BJ (cell line): ENCODE results near the gene SECISBP2L. TPM values are rescaled to one million over a fixed set of nuclear protein-coding genes. Genes with fewer than 3 reads are reported as not detected.

ENCODE experiments used
- CTCF ChIA-PET: fragments of 350-600 bp; formaldehyde crosslinking; extraction: SDS; loops from one replicate; lab custom pipeline; 2021; ENCODE audit warnings: antibody characterized with exemption, inconsistent platforms; lab: Yijun Ruan, JAX
- POLR2A ChIA-PET: fragments of 300-600 bp; sonication (Branson Sonifier 250); formaldehyde crosslinking; extraction: SDS; loops from one replicate; lab custom pipeline; 2021; ENCODE audit warnings: antibody characterized with exemption; lab: Charles Lee
- DNase-seq: peaks from one replicate; pipeline ENCODE4 v3.0.0-alpha.2; 2011; ENCODE audit warnings: low read depth
- H3K27me3 ChIP-seq: 2 replicates; pipeline ENCODE4 v1.6.0; 2011; ENCODE audit warnings: low read length; ENCODE audit not compliant: control insufficient read depth, insufficient read depth
- H3K36me3 ChIP-seq: 2 replicates; pipeline ENCODE4 v1.5.1; 2011; ENCODE audit warnings: low read length; ENCODE audit not compliant: control insufficient read depth, insufficient read depth
- H3K4me3 ChIP-seq: 2 replicates; pipeline ENCODE4 v1.5.1; 2011; ENCODE audit warnings: low read depth, mild to moderate bottlenecking, control low read depth, low read length
- CTCF ChIP-seq: IDR thresholded peaks from 2 replicates; pipeline ENCODE4 v1.5.1; 2011; ENCODE audit warnings: low read depth, mild to moderate bottlenecking, control low read depth, inconsistent platforms, low read length, moderate library complexity; ENCODE audit not compliant: insufficient read depth
- polyA plus RNA-seq: library from polyadenylated mRNA; depleted of rRNA; stranded (reverse); fragments of >200 nt; gene quantifications from 2 replicates; pipeline ENCODE4 v1.2.3, GENCODE V29; 2011

Gene SECISBP2L
- polyA plus RNA-seq, 1 experiment, result 23.8 TPM

GRCh38 chr15:49038382-49038781, 7.9 kb downstream of the SECISBP2L start:
- ChIA-PET POLR2A (interaction anchor here (0.8 kb wide), 1 partner anchor 45 kb away, joined by 3 read pairs; no protein-coding TSS in a partner anchor), CTCF (interaction anchor here (0.8 to 1.5 kb wide), 4 partner anchors 63 to 177 kb away, joined by 3 to 4 read pairs (median 3); partner anchors contain the start of gene SHC4)
- H3K27me3 ChIP-seq, result no peaks in the 10 kb centered on the region
- no peak overlapping the region for H3K4me3 ChIP-seq
- no peak for TF ChIP-seq CTCF
- peaks cover 7% of the 10 kb centered on the region; the same call in 1 of the 2 replicates for H3K36me3 ChIP-seq
- DNase-seq, result no peak

GRCh38 chr15:49037546-49037940, 8.7 kb downstream of the SECISBP2L start:
- no peak for TF ChIP-seq CTCF
- H3K27me3 ChIP-seq, result no peaks in the 10 kb centered on the region
- no peak overlapping the region for H3K4me3 ChIP-seq
- ChIA-PET POLR2A (interaction anchor here (0.6 kb wide), 2 partner anchors 29 to 54 kb away, joined by 9 read pairs; no protein-coding TSS in a partner anchor), CTCF (interaction anchor here (1.1 kb wide), 1 partner anchor 62 kb away, joined by 3 read pairs; no protein-coding TSS in a partner anchor)
- H3K36me3 ChIP-seq, result peaks cover 8% of the 10 kb centered on the region; the same call in 1 of the 2 replicates
- no peak for DNase-seq

- ChIA-PET CTCF (no interaction called here), POLR2A (interaction anchor here (0.6 kb wide), 2 partner anchors 28 to 54 kb away, joined by 9 read pairs; no protein-coding TSS in a partner anchor)
- peaks cover 8% of the 10 kb centered on the region; the same call in 1 of the 2 replicates for H3K36me3 ChIP-seq
Measured at GRCh38 chr15:49036650-49037545, 9.3 kb downstream of the SECISBP2L start.

GRCh38 chr15:49035825-49036224, 10.4 kb downstream of the SECISBP2L start:
- no peaks in the 10 kb centered on the region for H3K27me3 ChIP-seq
- TF ChIP-seq CTCF, result no peak
- ChIA-PET CTCF (no interaction called here), POLR2A (no interaction called here)
- DNase-seq, result no peak
- H3K4me3 ChIP-seq, result no peak overlapping the region
- H3K36me3 ChIP-seq, result peaks cover 8% of the 10 kb centered on the region; the same call in 1 of the 2 replicates

More at GRCh38 chr15:49036650-49037545, 9.3 kb downstream of the SECISBP2L start:
- no peak for TF ChIP-seq CTCF
- no peak for DNase-seq
- H3K4me3 ChIP-seq, result no peak overlapping the region
- no peaks in the 10 kb centered on the region for H3K27me3 ChIP-seq

GRCh38 chr15:49032601-49033145, 13.6 kb downstream of the SECISBP2L start:
- H3K27me3 ChIP-seq, result no peaks in the 10 kb centered on the region
- CTCF ChIA-PET, result no interaction called here
- H3K36me3 ChIP-seq, result peaks cover 8% of the 10 kb centered on the region
- POLR2A ChIA-PET, result no interaction called here
- no peak overlapping the region for H3K4me3 ChIP-seq
- TF ChIP-seq CTCF, result no peak
- no peak for DNase-seq
